Measurements from ENCODE around the gene CFAP251.

- TF ChIP-seq CTCF (conservative IDR thresholded peaks at IDR 0.05 in 1 of 2, IDR thresholded peaks at IDR 0.05 in 1 of 2; ENCODE audit: low read depth in 1 of 2, low read length in 2 of 2) (no peak), EZH2 (IDR thresholded peaks at IDR 0.05; ENCODE audit: low read length, missing control alignments) (no peak)
These were observed 24.4 kb upstream of the CFAP251 start for GRCh38 chr12:121893961-121894460.
